OCI-LY3 (cell line): ENCODE measurements around the gene ZC3H7A.

Experiments
- EZH2phosphoT487 ChIP-seq: fragments of 200-600 bp; shearing (Covaris generic); IDR thresholded peaks from 2 replicates; pipeline ENCODE4 v1.6.1; 2018; ENCODE audit warnings: antibody characterized with exemption, mixed run types, low read depth
- TF ChIP-seq, protein P1 (sequence below): fragments of 200-600, 300-600 bp; sonication (generic); IDR thresholded peaks from 2 replicates; pipeline ENCODE4 v1.5.1; 2014; ENCODE audit warnings: antibody characterized with exemption, low read length, low read depth

DNA sequence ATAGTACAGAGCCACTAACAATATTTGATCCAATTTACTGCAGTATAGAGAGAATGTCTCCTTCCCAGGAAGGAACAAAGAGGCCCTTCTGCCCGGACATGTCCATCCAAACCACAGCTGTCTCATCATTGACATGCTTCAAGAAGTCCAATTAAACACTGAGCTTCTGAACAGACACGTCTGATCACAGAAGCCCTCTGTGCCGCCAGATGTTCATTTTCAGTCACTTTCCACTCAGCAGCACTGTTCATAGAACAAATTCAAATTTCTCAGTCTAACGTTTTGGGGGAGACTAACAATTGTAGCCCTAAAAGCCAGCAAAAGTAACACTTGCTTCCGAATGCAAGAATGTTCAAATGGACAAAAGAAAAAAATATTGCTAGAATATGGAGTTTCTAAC is 15.3 kb downstream of the ZC3H7A start:
- TF ChIP-seq, protein P1, sequence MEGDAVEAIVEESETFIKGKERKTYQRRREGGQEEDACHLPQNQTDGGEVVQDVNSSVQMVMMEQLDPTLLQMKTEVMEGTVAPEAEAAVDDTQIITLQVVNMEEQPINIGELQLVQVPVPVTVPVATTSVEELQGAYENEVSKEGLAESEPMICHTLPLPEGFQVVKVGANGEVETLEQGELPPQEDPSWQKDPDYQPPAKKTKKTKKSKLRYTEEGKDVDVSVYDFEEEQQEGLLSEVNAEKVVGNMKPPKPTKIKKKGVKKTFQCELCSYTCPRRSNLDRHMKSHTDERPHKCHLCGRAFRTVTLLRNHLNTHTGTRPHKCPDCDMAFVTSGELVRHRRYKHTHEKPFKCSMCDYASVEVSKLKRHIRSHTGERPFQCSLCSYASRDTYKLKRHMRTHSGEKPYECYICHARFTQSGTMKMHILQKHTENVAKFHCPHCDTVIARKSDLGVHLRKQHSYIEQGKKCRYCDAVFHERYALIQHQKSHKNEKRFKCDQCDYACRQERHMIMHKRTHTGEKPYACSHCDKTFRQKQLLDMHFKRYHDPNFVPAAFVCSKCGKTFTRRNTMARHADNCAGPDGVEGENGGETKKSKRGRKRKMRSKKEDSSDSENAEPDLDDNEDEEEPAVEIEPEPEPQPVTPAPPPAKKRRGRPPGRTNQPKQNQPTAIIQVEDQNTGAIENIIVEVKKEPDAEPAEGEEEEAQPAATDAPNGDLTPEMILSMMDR = no peak
- TF ChIP-seq EZH2phosphoT487 = no peak
